T-helper 1 cell treated with Interleukin-12 subunit alpha and Interleukin-12 subunit beta and Interleukin-4 antibody, amounts not matched to agents 30 ng/mL and 1 ng/mL, for 36 hours (primary cell): ENCODE results near the gene CFD. TPM values are rescaled to one million over a fixed set of nuclear protein-coding genes. Genes with fewer than 3 reads are reported as not detected.

Source experiments
- intact Hi-C: fragments of 100-400 bp; cut with micrococcal nuclease; formaldehyde crosslinking; loops from one replicate; pipeline ENCODE4 v1.15.1; 2024
- total RNA-seq: library from RNA; stranded (reverse); gene quantifications from 2 replicates; pipeline ENCODE4 v1.2.3, GENCODE V29; 2022

CFD gene
- total RNA-seq, 1 donor from 2014 or later: 1.0 TPM

GRCh38 chr19:887599-887998 lies 28.1 kb downstream of the CFD start:
- intact Hi-C loops: no loop called here

GRCh38 chr19:888581-889385 lies 29.3 kb downstream of the CFD start:
- intact Hi-C loops: no loop called here

GRCh38 chr19:889662-890295 lies 30.3 kb downstream of the CFD start:
- intact Hi-C loops: loop anchor here (10.0 kb wide), 1 partner anchor 1565 kb away; the partner anchor contains the start of gene LMNB2

GRCh38 chr19:890831-891230 lies 31.4 kb downstream of the CFD start:
- intact Hi-C loops: loop anchor here (10.0 kb wide), 1 partner anchor 1564 kb away; the partner anchor contains the start of gene LMNB2

- intact Hi-C loops: loop anchor here (10.0 kb wide), 1 partner anchor 1563 kb away; the partner anchor contains the start of gene LMNB2
Measured at GRCh38 chr19:891421-892200, 32.1 kb downstream of the CFD start.

- intact Hi-C loops: loop anchor here (10.0 kb wide), 1 partner anchor 1562 kb away; the partner anchor contains the start of gene LMNB2
Measured at GRCh38 chr19:892243-892893, 32.9 kb downstream of the CFD start.

- intact Hi-C loops: loop anchor here (1.0 to 10.0 kb wide), 6 partner anchors 16 to 1562 kb away; partner anchors contain the start of genes LMNB2 and R3HDM4
Measured at GRCh38 chr19:892894-893689, 33.6 kb downstream of the CFD start, which contains the start of the genes MED16 and RNU6-9. Gene MED16, minus strand, starts transcription at chr19:893187. Its CDS starts 2,056 bp downstream, at chr19:891131. Gene RNU6-9, plus strand, starts transcription at chr19:893484.

- intact Hi-C loops: loop anchor here (10.0 kb wide), 1 partner anchor 1558 kb away; the partner anchor contains the start of gene LMNB2
Measured at GRCh38 chr19:896434-896833, 37.0 kb downstream of the CFD start.

GRCh38 chr19:896999-897398 lies 37.5 kb downstream of the CFD start:
- intact Hi-C loops: loop anchor here (10.0 kb wide), 1 partner anchor 1558 kb away; the partner anchor contains the start of gene LMNB2

- intact Hi-C loops: loop anchor here (10.0 kb wide), 1 partner anchor 1557 kb away; the partner anchor contains the start of gene LMNB2
Measured at GRCh38 chr19:897442-898039, 38.1 kb downstream of the CFD start.

GRCh38 chr19:898663-899062 lies 39.2 kb downstream of the CFD start:
- intact Hi-C loops: loop anchor here (10.0 kb wide), 1 partner anchor 1556 kb away; the partner anchor contains the start of gene LMNB2

GRCh38 chr19:899336-900042 lies 40.0 kb downstream of the CFD start:
- intact Hi-C loops: loop anchor here (1.0 to 10.0 kb wide), 2 partner anchors 10 to 1555 kb away; partner anchors contain the start of gene LMNB2

GRCh38 chr19:900043-900301 lies 40.5 kb downstream of the CFD start:
- intact Hi-C loops: loop anchor here (1.0 kb wide), 1 partner anchor 9 kb away; no protein-coding TSS in a partner anchor

- intact Hi-C loops: loop anchor here (1.0 kb wide), 1 partner anchor 9 kb away; no protein-coding TSS in a partner anchor
Measured at GRCh38 chr19:900302-901111, 41.0 kb downstream of the CFD start.

GRCh38 chr19:901216-902092 lies 42.0 kb downstream of the CFD start:
- intact Hi-C loops: no loop called here

- intact Hi-C loops: no loop called here
Measured at GRCh38 chr19:902093-902370, 42.6 kb downstream of the CFD start.
